Measurements from ENCODE around the gene KCNG4.
"Not testable (repeated sequence)": the region's sequence is repeated elsewhere in the genome, so short reads cannot be mapped to it uniquely, and the experiment has no call there.

KCNG4 gene

DNA sequence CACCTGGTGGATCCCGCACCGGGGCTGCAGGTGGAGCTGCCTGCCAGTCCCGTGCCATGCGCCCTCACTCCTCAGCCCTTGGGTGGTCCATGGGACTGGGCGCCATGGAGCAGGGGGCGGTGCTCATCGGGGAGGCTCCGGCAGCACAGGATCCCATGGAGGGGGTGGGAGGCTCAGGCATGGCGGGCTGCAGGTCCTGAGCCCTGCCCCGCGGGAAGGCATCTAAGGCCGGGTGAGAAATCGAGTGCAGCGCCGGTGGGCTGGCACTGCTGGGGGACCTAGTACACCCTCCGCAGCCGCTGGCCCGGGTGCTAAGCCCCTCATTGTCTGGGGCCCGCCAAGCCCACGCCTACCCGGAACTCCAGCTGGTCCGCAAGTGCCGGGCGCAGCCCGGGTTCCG is 35.3 kb downstream of the KCNG4 start:
- DNase-seq: not testable (repeated sequence)

DNA sequence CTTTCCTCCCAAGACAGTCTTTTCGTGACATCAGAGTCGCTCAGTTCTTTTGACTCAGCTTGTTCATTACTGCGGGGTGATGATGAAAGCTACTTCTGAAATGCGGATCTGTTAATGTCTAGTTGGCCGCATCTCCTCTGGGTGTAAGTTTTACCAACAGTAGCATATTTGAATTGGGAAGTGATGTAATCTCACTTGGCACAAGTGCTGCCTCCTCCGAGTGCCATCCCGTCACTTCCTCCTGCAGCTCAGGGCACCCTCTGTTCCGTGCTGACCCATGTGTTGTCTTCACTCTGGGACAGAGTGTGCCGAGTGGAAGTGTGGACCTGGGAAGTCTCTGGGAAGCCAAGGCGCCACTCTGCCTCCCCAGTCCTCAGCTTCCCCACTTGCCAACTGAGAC is 40.0 kb downstream of the KCNG4 start:
- DNase-seq: no peak

DNA sequence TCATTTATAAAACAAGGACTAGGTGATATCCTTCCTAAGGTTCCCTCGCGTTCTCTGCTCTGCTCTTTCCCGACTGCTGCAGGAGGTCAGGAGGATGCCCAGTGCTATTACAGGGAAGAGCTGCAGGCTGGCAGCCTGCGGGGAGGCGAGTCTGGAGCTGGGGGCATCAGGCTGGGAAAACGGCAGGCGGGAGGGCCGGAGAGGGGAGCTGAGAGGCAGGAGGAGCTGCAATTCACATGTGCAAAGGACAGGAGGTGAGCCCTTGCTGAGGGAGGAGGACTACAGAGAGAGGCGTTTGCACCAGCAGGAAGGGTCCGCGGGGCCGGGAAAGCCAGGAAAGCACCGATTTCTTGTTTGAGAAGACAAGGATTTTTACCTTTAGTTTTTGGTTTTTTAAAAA is 40.7 kb downstream of the KCNG4 start:
- no peak for DNase-seq

DNA sequence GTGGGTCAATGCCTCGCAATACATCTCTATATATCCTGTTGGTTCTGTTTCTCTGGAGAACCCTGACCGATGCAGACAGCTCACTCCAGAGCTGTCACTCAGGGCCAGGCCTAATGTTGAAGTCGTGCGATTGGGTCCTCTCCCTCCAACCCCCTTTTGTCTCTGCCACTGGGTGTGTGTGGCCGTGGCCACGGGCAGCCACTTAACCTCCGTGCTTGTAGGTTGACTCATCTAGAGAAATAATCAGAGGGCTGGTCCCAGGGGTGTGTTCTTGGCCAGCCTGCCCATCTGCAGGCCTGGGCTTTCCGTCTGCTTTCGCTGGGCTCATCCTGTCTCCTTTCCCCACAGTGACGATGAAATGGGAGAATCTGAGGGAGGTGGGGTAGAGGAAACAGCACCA is 41.4 kb downstream of the KCNG4 start:
- DNase-seq: no peak

DNA sequence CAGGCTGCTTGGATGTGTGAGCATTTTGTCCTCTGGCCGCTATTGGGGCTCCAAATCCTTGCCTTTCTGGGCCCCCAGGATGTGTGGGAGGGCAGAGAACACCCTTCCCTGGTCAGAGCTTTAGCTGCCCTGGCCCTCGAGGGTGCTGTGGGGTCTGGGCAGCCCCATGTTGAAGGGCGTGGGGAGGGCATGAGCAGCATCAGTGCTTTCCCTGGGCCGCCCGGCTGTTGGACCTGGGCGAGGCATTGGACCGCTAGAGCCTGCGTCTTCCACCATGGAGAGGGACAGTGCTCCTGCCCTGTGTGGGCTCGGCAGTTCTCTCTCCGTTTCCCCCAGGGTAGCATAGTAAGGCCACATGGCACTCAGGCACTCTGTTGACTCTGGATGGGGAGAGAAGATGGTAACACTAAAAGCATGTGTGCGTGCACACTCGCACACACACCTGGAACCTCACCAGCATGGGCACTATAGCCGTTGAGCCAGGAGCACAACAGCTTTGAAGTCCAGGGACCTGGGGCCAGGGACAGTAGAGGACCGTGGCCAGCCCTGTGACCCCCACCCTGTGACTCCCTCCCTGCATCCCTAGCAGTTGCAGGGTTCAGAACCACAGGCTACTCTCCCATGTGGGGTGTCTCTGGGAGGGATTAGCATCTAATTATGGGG is 42.2 kb downstream of the KCNG4 start:
- DNase-seq: no peak

DNA sequence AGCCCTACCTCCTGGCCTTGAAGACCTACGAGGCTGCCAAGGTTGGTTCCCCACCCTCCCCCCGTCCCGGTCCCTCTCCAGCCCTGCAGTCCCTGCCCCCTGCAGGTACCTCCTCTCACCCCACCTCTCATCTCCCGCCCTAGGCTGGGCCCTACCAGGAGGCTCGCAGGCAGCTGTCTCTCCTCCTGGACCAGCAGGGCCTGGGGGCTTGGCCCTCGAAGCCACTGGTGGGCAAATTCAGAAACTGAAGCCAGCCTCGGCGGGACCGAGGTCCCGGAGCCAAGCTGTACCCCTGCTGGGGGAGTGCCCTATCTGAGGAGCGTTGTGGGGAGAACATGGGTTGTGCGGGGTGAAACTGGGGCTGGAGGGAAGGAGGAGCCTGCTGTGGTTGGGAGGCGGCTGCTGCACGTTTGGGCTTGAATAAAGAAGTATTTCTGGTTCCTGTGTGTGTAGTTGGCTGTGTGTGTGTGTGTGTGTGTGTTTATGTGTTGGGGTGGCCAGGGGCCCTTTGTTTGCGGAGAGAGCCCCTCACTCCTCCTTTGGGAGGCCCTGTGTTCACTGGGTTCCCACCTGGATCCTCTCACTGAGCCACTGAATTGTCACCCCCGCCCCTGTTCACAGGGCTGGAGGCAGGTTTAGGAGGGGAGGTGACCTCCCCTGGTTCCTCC is 43.0 kb downstream of the KCNG4 start:
- no peak for DNase-seq

DNA sequence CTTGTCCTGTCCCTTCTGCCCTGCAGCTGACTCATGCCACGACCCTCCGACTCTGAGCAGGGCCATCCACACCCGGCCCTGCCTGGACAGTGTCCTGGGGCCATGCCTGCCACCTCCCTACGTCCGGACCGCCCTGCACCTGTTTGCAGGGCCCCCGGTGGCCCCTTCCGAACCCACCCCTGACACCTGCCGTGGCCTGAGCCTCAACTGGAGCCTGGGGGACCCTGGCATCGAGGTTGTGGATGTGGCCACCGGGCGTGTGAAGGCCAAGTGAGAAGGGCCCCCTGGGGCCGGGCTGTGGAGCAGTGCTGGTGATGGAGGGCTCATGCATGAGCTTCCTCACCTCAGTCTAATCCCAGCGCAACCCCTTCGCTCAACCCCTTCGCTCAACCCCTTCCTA is 43.7 kb downstream of the KCNG4 start:
- DNase-seq: no peak

DNA sequence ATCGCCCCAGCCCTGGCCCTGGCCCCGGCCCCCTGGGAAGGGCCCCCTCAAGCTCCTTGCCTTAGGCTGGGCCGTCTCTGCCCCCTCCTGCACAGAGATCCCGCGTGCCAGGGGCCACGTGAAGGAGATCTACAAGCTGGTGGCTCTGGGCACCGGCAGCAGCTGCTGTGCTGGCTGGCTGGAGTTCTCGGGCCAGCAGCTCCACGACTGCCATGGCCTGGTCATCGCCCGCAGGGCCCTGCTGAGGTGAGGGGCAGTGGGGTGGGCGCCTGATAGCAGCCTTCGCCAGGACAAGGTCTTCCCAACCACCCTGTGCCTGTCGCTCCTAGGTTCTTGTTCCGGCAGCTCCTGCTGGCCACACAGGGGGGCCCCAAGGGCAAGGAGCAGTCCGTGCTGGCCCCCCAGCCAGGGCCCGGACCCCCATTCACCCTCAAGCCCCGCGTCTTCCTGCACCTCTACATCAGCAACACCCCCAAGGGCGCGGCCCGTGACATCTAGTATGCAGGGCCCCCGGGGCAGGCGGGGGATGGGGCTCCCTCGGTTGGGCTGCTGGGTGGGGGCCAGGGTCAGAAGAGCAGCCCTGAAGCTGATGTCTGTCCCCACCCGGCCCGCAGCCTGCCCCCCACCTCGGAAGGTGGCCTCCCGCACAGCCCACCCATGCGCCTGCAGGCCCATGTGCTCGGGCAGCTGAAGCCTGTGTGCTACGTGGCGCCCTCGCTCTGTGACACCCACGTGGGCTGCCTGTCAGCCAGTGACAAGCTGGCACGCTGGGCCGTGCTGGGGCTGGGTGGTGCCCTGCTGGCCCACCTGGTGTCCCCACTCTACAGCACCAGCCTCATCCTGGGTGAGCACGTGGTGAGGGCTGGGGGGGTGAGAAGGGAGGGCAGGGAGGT is 44.4 kb downstream of the KCNG4 start:
- DNase-seq: no peak

DNA sequence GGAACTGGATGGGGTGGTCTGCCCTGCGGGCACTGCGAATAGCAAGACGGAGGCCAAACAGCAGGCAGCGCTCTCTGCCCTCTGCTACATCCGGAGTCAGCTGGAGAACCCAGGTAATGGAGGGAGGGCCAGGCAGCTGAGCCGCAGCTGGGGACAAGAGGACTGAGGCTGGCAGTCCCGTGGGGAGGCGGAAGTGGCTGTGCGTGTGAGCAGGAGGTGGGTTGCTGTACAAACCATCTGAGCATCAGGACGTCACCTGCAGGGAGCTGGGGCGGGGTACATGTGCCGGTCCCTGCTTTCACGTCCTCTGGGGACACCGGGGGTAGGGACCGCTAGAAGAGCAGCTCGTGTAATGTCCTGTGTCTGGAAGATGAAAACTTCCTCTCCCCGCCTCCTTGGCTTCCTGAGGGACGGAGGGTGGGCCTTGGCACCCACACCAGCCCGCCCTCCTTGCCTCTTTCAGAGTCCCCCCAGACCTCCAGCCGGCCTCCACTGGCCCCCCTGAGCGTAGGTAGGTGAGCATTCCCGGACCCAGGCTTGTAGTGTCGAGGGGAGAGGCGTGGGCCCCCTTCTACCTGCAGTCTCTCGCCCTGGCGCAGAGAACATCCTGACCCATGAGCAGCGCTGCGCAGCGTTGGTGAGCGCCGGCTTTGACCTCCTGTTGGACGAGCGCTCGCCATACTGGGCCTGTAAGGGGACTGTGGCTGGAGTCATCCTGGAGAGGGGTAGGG is 45.2 kb downstream of the KCNG4 start:
- no peak for DNase-seq

DNA sequence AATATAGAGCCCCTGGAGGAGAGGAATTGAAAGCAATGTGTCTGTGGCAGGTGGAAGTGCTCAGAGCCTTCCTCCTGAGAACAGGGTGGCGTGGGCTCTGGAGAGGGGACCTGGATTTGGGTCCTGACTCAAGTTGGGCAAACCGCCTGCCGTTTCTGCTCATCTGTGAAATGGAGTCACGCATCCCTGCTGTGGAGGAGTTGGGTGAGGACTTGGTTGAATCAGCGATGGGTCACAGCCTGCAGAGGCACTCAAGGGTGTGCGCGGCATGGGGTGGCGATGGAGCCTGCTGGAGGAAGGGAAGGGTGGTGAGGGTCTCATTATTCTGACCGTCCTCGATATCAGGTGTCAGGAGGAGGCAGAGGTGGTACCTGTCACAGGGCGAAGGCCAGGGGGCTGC is 45.8 kb downstream of the KCNG4 start:
- no peak for DNase-seq

DNA sequence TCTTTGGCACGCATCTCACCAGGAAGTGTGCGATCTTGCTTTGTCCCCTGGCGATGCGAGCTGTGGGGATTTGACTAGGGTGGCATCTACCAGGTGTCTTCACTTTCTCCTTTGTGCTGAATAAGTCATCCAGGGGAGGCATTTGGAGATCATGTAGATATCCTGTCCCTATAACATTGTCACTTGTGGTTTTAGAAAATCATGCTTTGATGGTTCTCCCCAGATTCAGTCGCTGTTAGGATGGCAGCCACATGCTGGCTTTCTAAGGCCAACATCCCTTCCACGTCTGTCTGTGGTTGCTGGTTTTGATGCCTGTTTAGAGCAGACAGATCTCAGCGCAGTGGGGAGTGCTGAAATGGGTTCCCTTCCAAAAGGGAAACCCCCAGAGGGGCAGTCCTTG is 46.3 kb downstream of the KCNG4 start:
- no peak for DNase-seq

DNA sequence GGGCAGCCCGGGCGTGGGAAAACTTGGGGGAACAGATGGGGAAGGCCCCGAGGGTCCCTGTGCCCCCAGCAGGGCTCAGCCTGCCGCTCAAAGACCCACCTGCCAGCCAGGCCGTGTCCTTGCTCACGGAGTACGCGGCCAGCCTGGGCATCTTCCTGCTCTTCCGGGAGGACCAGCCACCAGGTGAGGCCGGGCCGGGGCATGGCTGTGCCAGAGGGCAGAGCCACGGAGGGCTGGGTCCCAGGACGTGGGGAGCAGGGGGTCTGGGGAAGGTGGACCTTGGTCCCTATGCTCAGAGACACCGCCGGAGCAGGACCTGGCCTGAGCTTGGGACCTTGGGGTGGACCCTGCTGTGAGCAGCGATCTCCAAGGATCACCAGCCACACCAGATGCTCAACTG is 48.3 kb downstream of the KCNG4 start:
- DNase-seq: no peak

DNA sequence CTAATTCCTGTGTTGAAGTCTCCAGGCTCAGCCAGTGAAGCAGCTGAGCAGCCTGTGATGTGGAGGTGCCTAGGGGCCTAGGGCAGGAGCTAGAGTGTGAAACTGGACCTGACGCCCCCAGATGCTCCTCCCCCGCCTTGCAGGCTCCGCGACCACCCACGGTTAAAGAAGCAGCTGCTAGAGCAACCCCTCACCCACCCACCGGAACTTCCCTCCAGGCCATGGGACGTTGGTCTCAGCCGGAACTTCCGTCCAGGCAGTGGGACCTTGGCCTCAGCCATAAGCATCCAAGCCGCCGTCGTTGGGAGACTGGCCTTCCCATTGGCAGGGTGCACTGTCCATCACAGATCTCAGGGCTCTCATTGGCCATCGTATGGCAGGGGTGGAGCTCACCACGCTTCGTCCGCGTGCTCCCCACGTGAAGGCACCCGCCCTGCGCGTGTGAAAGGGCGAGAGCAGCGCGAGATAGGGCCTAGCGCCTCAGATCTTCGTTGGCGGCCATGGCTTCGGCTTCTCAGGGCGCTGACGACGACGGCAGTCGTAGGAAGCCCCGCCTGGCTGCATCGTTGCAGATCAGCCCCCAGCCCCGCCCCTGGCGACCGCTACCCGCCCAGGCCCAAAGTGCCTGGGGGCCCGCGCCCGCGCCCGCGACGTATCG is 49.0 kb downstream of the KCNG4 start, which contains the start of gene ADAD2:
Gene ADAD2 (plus strand): TSS at position 427 of the 658 bp plus-strand sequence. CDS start 74 bp downstream, at position 501.
- no peak for DNase-seq

DNA sequence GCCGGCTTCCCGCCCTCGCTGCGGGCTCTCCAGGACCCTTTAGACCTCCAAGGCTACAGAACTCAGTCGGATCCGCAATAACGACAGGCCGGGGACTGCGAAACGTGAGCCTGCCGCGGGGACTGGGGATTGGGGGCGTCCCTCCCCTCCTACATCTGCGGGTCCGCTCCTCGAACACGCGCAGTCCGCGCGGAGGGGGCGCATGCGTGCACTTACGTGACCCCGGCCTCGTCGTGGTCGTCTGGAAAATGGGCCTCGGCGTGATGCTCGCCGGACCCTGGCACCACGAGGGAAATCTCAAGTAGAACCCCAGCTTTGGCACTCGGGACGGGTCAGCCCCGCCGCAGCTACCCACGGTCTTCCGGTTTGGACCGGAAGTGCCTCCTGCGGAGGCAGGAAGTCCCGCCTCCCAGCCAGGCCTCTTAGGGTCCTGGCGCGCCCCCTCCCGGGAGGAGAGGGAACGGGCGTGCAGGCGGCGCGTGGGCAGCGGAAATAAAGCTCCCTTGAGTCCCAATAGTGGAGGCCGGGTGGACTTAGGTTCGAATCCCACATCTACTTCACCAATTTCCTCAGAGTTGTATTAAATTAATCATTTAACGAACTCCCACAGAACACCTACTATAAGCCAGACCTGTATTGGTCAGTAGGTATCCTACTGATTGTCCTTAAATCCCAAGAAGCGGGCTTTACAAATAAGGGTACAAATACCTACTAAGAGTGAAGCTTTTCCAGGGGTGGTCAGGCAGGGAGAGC is 53.0 kb downstream of the KCNG4 start, which contains the start of gene TAF1C:
Gene TAF1C (minus strand): TSS at position 373 of the 753 bp plus-strand sequence. CDS start 2,069 bp downstream, outside the sequence.
- DNase-seq: peak; percentile 86

DNA sequence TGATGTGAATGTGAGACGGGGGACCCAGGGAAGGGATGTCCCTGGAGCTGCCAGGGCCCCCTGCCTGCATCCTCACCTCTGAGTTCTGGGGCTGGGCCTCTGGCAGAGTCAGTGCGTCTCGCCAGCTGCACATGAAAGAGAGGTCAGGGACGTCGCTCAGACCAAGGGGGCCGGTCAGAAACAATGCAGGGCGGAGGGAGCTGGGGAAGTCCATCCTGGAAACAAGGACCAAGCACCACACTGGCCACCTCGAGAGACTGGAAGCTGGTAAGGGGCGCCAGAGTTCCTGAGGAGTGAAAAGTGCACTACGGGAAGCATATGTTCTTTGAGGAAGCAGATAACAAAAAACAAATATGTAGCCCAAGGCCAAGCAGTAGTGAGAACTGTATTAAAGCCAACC is 55.0 kb downstream of the KCNG4 start:
- DNase-seq: no peak

DNA sequence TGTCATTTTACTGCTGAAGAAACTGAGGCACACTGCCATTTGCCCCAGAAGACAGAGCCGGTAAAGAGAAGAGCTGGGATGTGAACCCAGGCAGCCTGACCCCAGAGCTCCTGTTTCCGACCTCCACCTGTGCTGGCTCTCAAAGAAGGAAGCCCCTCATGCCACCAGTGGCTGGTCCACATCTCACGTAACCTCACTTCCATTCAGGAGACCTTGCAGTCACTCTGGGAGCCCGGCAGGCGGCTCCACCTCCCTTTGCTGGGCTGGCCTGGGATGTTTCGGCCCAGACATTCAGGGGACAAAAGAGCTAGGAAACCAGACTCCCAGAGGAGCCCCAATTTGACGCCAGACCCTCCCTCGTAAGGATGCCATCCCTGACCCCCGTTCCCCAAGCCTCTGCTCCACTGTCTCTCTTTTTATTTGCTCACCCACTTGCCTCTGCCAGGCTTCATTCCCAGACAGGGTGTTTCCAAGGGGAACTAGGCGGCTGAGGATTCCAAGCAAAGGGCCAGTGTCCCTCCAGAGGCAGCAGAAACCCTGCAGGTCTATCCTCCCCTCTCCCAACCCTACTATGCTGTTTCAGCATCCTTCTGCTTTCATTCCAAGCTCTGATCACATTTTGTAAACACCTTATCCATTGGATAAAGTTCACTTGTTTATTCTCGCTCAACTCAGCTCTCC is 55.8 kb downstream of the KCNG4 start:
- no peak for DNase-seq

DNA sequence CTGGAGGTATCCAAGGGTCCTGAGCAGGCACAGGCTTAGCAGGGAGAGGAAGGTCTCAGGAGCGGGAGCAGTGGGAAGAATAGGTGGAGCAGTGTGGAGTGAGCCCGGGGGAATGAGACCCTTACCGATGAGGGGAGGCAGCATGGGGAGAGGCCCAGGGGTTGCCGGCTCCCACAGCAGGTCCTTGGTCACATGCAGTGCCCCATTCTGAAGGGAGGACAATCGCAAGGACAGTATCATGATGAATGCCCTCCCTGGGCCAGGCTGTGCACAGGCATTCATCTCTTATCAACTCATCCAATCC is 56.3 kb downstream of the KCNG4 start:
- no peak for DNase-seq

DNA sequence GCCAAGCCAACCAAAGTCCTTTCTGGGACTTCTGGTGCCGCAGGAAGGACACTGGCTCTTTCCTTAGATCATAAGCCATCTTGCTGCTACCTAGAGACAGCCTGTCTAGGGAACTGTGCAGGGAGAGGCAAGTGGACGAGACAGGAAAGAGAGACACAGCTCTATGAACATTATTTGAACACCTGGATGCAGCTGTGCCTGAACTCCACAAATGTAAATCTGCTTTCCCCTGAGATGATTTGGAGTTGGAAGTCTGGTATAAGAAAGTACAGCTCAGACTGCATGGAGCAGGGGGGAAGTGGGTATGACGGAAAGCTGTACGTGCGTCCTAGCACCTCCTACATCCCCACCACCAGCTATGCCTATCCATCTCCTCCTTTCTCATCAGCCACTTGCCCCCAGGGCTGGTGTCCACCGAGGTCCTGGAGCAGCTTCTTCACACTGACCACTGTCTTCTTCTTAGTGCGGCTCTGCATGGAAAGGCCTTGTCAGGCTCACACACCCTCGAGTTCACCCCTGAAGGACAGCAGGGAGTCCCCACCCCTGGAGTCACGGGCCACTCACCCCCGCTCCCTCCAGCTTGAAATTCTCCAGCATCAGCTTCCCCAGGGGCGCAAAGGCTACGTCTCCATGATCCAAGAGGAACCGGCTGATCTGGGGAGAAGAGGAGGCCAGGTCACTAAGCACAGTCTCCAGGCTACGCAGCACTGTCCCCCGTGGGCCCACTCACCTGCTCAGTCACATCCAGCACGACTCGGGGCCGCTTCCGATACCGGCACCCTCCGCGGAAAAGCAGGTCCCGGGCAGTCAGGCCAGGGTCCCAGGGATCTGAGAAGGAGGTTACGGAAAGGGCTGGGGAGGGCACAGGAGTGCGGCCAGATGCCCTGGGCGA is 56.9 kb downstream of the KCNG4 start:
- no peak for DNase-seq

DNA sequence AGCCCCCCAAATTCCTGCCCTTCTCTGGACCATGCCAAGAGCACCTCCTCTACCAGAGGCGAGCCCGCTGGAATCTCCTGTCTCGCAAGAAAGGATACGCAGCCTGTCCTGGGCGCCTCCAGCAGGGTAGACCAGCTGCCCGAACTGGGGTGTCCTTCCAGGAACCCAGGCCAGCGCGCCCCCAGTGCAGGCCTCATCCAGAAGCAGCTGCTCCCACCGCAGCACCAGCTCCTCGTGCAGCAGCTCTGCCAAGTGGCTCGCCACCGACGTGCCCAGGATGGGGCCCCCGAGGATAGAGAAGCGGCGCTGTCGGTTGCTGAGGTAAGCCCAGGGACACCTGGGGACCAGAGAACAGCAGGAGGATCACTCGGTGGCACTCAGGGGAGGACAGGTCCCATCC is 57.7 kb downstream of the KCNG4 start:
- DNase-seq: no peak

Data from HCEC 1CT (cell line).